ENCODE measurements around the gene GJC2.

Gene GJC2

DNA sequence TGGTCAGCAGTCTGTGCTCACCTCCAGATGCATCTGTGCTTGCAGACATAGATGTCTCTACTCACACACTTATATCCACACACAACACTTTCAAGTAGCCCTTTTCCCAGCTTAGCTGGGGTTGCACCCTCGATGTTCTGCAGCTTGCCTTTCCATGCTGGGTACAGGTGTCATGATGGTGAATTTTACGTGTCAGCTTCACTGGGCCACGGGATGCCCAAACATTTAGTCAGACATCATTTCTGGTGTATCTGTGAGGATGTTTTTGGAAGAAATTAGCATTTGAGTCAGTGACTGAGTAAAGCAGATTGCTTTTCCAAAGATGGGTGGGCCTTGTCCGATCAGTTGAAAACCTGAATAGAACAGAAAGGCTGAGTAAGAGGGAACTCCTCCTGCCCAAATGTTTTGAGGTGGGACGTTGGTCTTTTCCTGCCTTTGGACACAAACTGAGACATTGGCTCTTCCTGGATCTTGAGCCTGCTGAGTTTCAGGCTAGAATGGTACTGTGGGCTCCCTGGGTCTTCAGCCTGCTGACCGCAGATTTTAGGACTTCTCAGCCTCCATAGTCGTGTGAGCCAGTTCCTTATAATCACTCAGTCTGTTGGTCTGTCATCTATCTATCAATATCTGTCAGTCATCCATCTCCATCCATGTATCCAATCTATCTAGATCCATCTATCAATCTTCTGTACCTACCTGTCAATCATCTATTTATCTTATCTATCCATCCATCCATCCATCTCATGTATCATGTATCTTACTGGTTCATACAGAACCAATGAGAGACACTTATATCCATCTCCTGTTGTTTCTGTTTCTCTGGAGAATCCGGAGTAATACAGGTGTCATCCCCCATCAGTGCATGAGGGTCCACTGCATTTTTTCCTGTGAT, 45.4 kb downstream of the GJC2 start:
- Histone ChIP-seq H3K36me3 (ENCODE audit: control insufficient read depth in 1 of 2, insufficient read depth in 2 of 2, low read length in 2 of 2) (no peaks in the 10 kb centered on the region), H3K14ac (ENCODE audit: low read length) (no peak overlapping the region), H3K79me2 (ENCODE audit: control insufficient read depth, insufficient read depth, low read length, poor library complexity) (no peaks in the 10 kb centered on the region), H2BK5ac (ENCODE audit: low read depth, low read length, poor library complexity) (no peak overlapping the region), H3K4me2 (ENCODE audit: low read length) (no peak overlapping the region), H3K4me1 (ENCODE audit: control insufficient read depth in 1 of 2, insufficient read depth in 2 of 2, low read length in 2 of 2) (no peaks in the 10 kb centered on the region), H3K9me3 (ENCODE audit: insufficient read depth, low read depth, low read length) (peaks cover 2% of the 10 kb centered on the region), H3K4me3 (ENCODE audit: low read depth, low read length) (peak overlapping the region; percentile 41), H3K4ac (ENCODE audit: low read depth, low read length) (no peak overlapping the region), H3K23ac (ENCODE audit: low read length) (no peak overlapping the region), H4K91ac (ENCODE audit: low read depth, low read length) (no peak overlapping the region), H4K8ac (ENCODE audit: low read depth, low read length) (no peak overlapping the region), H2BK12ac (ENCODE audit: low read length) (no peak overlapping the region), H3K9ac (ENCODE audit: low read length) (no peak overlapping the region), H2BK120ac (ENCODE audit: insufficient read depth, low read length, poor library complexity) (no peak overlapping the region), H2AK5ac (ENCODE audit: low read length) (no peak overlapping the region), H3K18ac (ENCODE audit: low read length) (no peak overlapping the region), H4K12ac (ENCODE audit: low read depth, low read length) (no peak overlapping the region), H2AFZ (ENCODE audit: insufficient read depth, low read length, poor library complexity) (no peak overlapping the region), H3K27ac (ENCODE audit: low read depth, low read length) (no peak overlapping the region), H3K79me1 (ENCODE audit: low read length) (no peaks in the 10 kb centered on the region), H3K27me3 (ENCODE audit: insufficient read depth, low read length) (no peaks in the 10 kb centered on the region)
- WGBS (ENCODE audit: extremely low coverage, insufficient coverage, insufficient read length), result no CpG with 5 or more reads among the region's 8 CpGs
- DNase-seq, result no peak

DNA sequence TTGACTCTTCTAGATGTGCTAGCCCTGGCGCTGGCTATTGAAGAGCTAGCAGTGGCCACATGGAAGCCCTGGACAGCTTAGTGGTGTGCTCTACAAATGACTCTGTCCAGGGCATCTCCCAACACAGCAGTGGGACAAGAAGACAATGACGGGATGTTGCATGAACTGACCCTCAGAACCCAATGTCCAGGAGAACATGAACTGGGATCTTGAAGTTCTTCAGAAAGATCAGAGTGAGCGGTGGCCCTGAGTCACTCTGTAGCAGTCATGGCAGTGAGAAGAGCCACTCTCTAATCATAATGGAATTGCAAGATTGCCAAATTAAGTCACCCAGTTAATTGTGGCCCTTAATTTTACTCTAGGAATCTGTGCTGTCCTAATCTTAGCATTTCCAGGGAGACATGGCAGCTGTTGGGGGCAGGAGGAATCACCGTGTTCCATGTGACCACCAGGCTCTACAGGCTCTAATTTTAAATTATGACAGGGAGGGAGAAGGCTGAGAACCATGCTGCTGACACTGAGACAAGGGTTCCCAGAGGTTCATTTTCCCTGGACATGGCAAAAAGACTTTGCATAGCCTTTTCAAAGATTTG, 47.9 kb downstream of the GJC2 start:
- H3K9ac ChIP-seq (ENCODE audit: low read length), result no peak overlapping the region

DNA sequence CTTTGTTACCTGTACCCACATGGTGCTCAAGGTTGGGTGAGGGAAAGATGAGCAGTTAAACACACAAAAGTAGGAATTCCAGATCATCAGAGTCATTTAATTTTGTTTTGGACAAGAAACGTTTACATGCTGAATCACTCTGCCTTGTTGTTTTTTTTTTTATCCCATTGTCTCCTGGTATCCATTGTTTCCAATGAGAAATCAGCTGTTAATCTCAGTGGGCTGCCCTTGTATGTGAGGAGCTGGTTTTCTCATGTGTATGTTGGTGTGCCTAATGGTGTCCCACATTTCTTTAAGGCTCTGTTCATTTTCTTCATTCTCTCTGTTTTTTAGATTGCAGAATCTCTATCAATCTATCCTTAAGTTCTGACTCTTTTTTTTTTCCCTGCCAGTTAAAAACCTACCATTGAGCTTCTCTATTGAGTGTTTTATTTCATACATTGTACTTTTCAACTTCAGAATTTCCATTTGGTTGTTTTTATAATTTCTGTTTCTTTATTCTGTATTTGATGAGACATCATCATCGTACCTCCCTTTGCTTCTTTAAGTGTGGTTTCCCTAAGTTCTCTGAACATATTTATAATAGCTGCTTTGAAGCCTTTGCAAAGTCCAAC, 49.4 kb downstream of the GJC2 start:
- Histone ChIP-seq H3K27ac (ENCODE audit: low read depth, low read length) (no peak overlapping the region), H3K36me3 (ENCODE audit: control insufficient read depth in 1 of 2, insufficient read depth in 2 of 2, low read length in 2 of 2) (no peaks in the 10 kb centered on the region), H4K12ac (ENCODE audit: low read depth, low read length) (no peak overlapping the region), H3K4ac (ENCODE audit: low read depth, low read length) (no peak overlapping the region), H3K18ac (ENCODE audit: low read length) (no peak overlapping the region), H3K27me3 (ENCODE audit: insufficient read depth, low read length) (no peaks in the 10 kb centered on the region), H3K4me3 (ENCODE audit: low read depth, low read length) (no peak overlapping the region), H2AFZ (ENCODE audit: insufficient read depth, low read length, poor library complexity) (no peak overlapping the region), H3K9ac (ENCODE audit: low read length) (no peak overlapping the region), H2BK12ac (ENCODE audit: low read length) (no peak overlapping the region), H2BK5ac (ENCODE audit: low read depth, low read length, poor library complexity) (no peak overlapping the region), H2AK5ac (ENCODE audit: low read length) (no peak overlapping the region), H3K4me2 (ENCODE audit: low read length) (no peak overlapping the region), H4K91ac (ENCODE audit: low read depth, low read length) (no peak overlapping the region), H3K4me1 (ENCODE audit: control insufficient read depth in 1 of 2, insufficient read depth in 2 of 2, low read length in 2 of 2) (no peaks in the 10 kb centered on the region), H3K23ac (ENCODE audit: low read length) (no peak overlapping the region), H3K9me3 (ENCODE audit: insufficient read depth, low read depth, low read length) (peaks cover 6% of the 10 kb centered on the region), H4K8ac (ENCODE audit: low read depth, low read length) (no peak overlapping the region), H2BK120ac (ENCODE audit: insufficient read depth, low read length, poor library complexity) (no peak overlapping the region), H3K79me2 (ENCODE audit: control insufficient read depth, insufficient read depth, low read length, poor library complexity) (no peaks in the 10 kb centered on the region), H3K14ac (ENCODE audit: low read length) (no peak overlapping the region), H3K79me1 (ENCODE audit: low read length) (no peaks in the 10 kb centered on the region)
- WGBS (ENCODE audit: extremely low coverage, insufficient coverage, insufficient read length), result no CpG with 5 or more reads among the region's 2 CpGs
- DNase-seq, result no peak

More for the DNA sequence above, 47.9 kb downstream of the GJC2 start:
- Histone ChIP-seq H3K18ac (ENCODE audit: low read length) (no peak overlapping the region), H3K9me3 (ENCODE audit: insufficient read depth, low read depth, low read length) (peaks cover 4% of the 10 kb centered on the region), H3K79me1 (ENCODE audit: low read length) (no peaks in the 10 kb centered on the region), H4K12ac (ENCODE audit: low read depth, low read length) (no peak overlapping the region), H3K4ac (ENCODE audit: low read depth, low read length) (no peak overlapping the region), H4K8ac (ENCODE audit: low read depth, low read length) (no peak overlapping the region), H3K4me1 (ENCODE audit: control insufficient read depth in 1 of 2, insufficient read depth in 2 of 2, low read length in 2 of 2) (no peaks in the 10 kb centered on the region), H2AFZ (ENCODE audit: insufficient read depth, low read length, poor library complexity) (no peak overlapping the region), H3K23ac (ENCODE audit: low read length) (no peak overlapping the region), H3K79me2 (ENCODE audit: control insufficient read depth, insufficient read depth, low read length, poor library complexity) (no peaks in the 10 kb centered on the region), H4K91ac (ENCODE audit: low read depth, low read length) (no peak overlapping the region), H2BK120ac (ENCODE audit: insufficient read depth, low read length, poor library complexity) (no peak overlapping the region), H2BK12ac (ENCODE audit: low read length) (no peak overlapping the region), H3K14ac (ENCODE audit: low read length) (no peak overlapping the region), H3K27ac (ENCODE audit: low read depth, low read length) (no peak overlapping the region), H3K27me3 (ENCODE audit: insufficient read depth, low read length) (no peaks in the 10 kb centered on the region), H3K4me2 (ENCODE audit: low read length) (no peak overlapping the region), H2BK5ac (ENCODE audit: low read depth, low read length, poor library complexity) (no peak overlapping the region), H3K4me3 (ENCODE audit: low read depth, low read length) (no peak overlapping the region), H3K36me3 (ENCODE audit: control insufficient read depth in 1 of 2, insufficient read depth in 2 of 2, low read length in 2 of 2) (no peaks in the 10 kb centered on the region), H2AK5ac (ENCODE audit: low read length) (no peak overlapping the region)
- no CpG with 5 or more reads among the region's 4 CpGs for WGBS (ENCODE audit: extremely low coverage, insufficient coverage, insufficient read length)
- no peak for DNase-seq

GRCh38 chr1:228204958-228205357, 55.2 kb downstream of the GJC2 start:
- no peak overlapping the region for H4K91ac ChIP-seq (ENCODE audit: low read depth, low read length)
- no peaks in the 10 kb centered on the region for H3K79me2 ChIP-seq (ENCODE audit: control insufficient read depth, insufficient read depth, low read length, poor library complexity)
- H2AK5ac ChIP-seq (ENCODE audit: low read length), result no peak overlapping the region
- WGBS (ENCODE audit: extremely low coverage, insufficient coverage, insufficient read length), result 100% methylated on average over 1 of the region's 8 CpGs
- no peak overlapping the region for H3K9ac ChIP-seq (ENCODE audit: low read length)
- H3K79me1 ChIP-seq (ENCODE audit: low read length), result no peaks in the 10 kb centered on the region
- H3K14ac ChIP-seq (ENCODE audit: low read length), result no peak overlapping the region
- no peaks in the 10 kb centered on the region for H3K27me3 ChIP-seq (ENCODE audit: insufficient read depth, low read length)
- H3K4ac ChIP-seq (ENCODE audit: low read depth, low read length), result no peak overlapping the region
- no peak overlapping the region for H3K27ac ChIP-seq (ENCODE audit: low read depth, low read length)
- no peak overlapping the region for H3K4me2 ChIP-seq (ENCODE audit: low read length)
- H3K4me1 ChIP-seq (ENCODE audit: control insufficient read depth in 1 of 2, insufficient read depth in 2 of 2, low read length in 2 of 2), result no peaks in the 10 kb centered on the region
- H3K23ac ChIP-seq (ENCODE audit: low read length), result no peak overlapping the region
- no peak for DNase-seq
- no peaks in the 10 kb centered on the region for H3K36me3 ChIP-seq (ENCODE audit: control insufficient read depth in 1 of 2, insufficient read depth in 2 of 2, low read length in 2 of 2)
- no peak overlapping the region for H2BK5ac ChIP-seq (ENCODE audit: low read depth, low read length, poor library complexity)
- H2AFZ ChIP-seq (ENCODE audit: insufficient read depth, low read length, poor library complexity), result no peak overlapping the region
- no peak overlapping the region for H4K12ac ChIP-seq (ENCODE audit: low read depth, low read length)
- H3K9me3 ChIP-seq (ENCODE audit: insufficient read depth, low read depth, low read length), result peaks cover 4% of the 10 kb centered on the region
- H4K8ac ChIP-seq (ENCODE audit: low read depth, low read length), result no peak overlapping the region
- H2BK12ac ChIP-seq (ENCODE audit: low read length), result no peak overlapping the region
- no peak overlapping the region for H2BK120ac ChIP-seq (ENCODE audit: insufficient read depth, low read length, poor library complexity)
- H3K4me3 ChIP-seq (ENCODE audit: low read depth, low read length), result no peak overlapping the region
- no peak overlapping the region for H3K18ac ChIP-seq (ENCODE audit: low read length)

All from trophoblast cell (in vitro differentiated cells and primary cell).